Measurements from ENCODE around the gene MED8. TPM values are rescaled to one million over a fixed set of nuclear protein-coding genes. Genes with fewer than 3 reads are reported as not detected.

Gene MED8
- total RNA-seq, 1 experiment from 2014 or later: 36.0 TPM

GRCh38 chr1:43386676-43387075 lies 2.9 kb downstream of the MED8 start:
- H3K27me3 ChIP-seq (ENCODE audit: insufficient read depth, low read length): no peaks in the 10 kb centered on the region
- H2AFZ ChIP-seq (ENCODE audit: low read depth, low read length, poor library complexity, severe bottlenecking): no peak overlapping the region
- ATAC-seq (no peak), DNase-seq (ENCODE audit: low read depth, low spot score) (no peak)
- peaks cover 3 to 16% of the 10 kb centered on the region in 2 experiments; a peak in 3 of 4 replicates for H3K4me1 ChIP-seq (ENCODE audit: control insufficient read depth in 1 of 2, insufficient read depth in 2 of 2, low read length in 2 of 2)
- ChIA-PET POLR2A (no interaction called here), CTCF (no interaction called here), RAD21 (ENCODE audit: low non-redundant PET in 1 of 2, low total read pairs in 2 of 2, uncharacterized antibody in 2 of 2, unreplicated experiment in 2 of 2) (no interaction called here)
- H3K27ac ChIP-seq (ENCODE audit: low read depth, low read length): no peak overlapping the region
- intact Hi-C loops (cut with micrococcal nuclease): no loop called here
- no peak for TF ChIP-seq SP1 (IDR thresholded peaks at IDR 0.05; ENCODE audit: low read depth)
- no peak for TF ChIP-seq RAD21 (IDR thresholded peaks at IDR 0.05; ENCODE audit: low read depth)
- TF ChIP-seq ZBTB33 (IDR thresholded peaks at IDR 0.05; ENCODE audit: extremely low read depth, insufficient replicate concordance, low read length): no peak
- TF ChIP-seq POLR2A (IDR thresholded peaks at IDR 0.05; ENCODE audit: borderline replicate concordance, extremely low read depth, insufficient read depth, insufficient read length): no peak
- TF ChIP-seq, protein P1, sequence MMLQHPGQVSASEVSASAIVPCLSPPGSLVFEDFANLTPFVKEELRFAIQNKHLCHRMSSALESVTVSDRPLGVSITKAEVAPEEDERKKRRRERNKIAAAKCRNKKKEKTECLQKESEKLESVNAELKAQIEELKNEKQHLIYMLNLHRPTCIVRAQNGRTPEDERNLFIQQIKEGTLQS (IDR thresholded peaks at IDR 0.05): no peak
- no peak for TF ChIP-seq JUND (IDR thresholded peaks at IDR 0.05)
- no peak for TF ChIP-seq CBX3 (IDR thresholded peaks at IDR 0.05; ENCODE audit: low read depth)
- TF ChIP-seq, protein P2, sequence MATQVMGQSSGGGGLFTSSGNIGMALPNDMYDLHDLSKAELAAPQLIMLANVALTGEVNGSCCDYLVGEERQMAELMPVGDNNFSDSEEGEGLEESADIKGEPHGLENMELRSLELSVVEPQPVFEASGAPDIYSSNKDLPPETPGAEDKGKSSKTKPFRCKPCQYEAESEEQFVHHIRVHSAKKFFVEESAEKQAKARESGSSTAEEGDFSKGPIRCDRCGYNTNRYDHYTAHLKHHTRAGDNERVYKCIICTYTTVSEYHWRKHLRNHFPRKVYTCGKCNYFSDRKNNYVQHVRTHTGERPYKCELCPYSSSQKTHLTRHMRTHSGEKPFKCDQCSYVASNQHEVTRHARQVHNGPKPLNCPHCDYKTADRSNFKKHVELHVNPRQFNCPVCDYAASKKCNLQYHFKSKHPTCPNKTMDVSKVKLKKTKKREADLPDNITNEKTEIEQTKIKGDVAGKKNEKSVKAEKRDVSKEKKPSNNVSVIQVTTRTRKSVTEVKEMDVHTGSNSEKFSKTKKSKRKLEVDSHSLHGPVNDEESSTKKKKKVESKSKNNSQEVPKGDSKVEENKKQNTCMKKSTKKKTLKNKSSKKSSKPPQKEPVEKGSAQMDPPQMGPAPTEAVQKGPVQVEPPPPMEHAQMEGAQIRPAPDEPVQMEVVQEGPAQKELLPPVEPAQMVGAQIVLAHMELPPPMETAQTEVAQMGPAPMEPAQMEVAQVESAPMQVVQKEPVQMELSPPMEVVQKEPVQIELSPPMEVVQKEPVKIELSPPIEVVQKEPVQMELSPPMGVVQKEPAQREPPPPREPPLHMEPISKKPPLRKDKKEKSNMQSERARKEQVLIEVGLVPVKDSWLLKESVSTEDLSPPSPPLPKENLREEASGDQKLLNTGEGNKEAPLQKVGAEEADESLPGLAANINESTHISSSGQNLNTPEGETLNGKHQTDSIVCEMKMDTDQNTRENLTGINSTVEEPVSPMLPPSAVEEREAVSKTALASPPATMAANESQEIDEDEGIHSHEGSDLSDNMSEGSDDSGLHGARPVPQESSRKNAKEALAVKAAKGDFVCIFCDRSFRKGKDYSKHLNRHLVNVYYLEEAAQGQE (IDR thresholded peaks at IDR 0.05; ENCODE audit: low read depth): no peak
- no peak for TF ChIP-seq CEBPB (IDR thresholded peaks at IDR 0.05; ENCODE audit: low read depth)
- no peak for TF ChIP-seq ZFX (IDR thresholded peaks at IDR 0.05)
- TF ChIP-seq, protein P3, sequence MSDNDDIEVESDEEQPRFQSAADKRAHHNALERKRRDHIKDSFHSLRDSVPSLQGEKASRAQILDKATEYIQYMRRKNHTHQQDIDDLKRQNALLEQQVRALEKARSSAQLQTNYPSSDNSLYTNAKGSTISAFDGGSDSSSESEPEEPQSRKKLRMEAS (IDR thresholded peaks at IDR 0.05): no peak
- no peak for TF ChIP-seq ELF1 (IDR thresholded peaks at IDR 0.05; ENCODE audit: borderline replicate concordance, low read depth)
- no peak for TF ChIP-seq SRF (IDR thresholded peaks at IDR 0.05; ENCODE audit: low read depth)
- H3K4me2 ChIP-seq (ENCODE audit: low read length): no peak overlapping the region
- H3K9me3 ChIP-seq (ENCODE audit: control insufficient read depth in 1 of 2, insufficient read depth in 1 of 2, low read depth in 1 of 2, low read length in 2 of 2): no peaks in the 10 kb centered on the region
- no TSS peak for BruUV-seq (replicated peaks)
- H3K9ac ChIP-seq (ENCODE audit: low read length): no peak overlapping the region
- H3K79me2 ChIP-seq (ENCODE audit: insufficient read depth, low read length): peaks cover 36% of the 10 kb centered on the region
- H4K20me1 ChIP-seq (ENCODE audit: insufficient read depth): no peaks in the 10 kb centered on the region
- no peaks in the 10 kb centered on the region for H3K9me2 ChIP-seq (ENCODE audit: insufficient read depth)
- H3K36me3 ChIP-seq (ENCODE audit: control insufficient read depth in 1 of 2, insufficient read depth in 2 of 2, low read length in 2 of 2): peaks cover 22 to 40% of the 10 kb centered on the region in 2 experiments
- no peak overlapping the region for H3K4me3 ChIP-seq (replicated peaks in 1 of 2; ENCODE audit: low read depth in 1 of 2, low read length in 2 of 2)

Measured in HCT116 (cell line).